Motor neuron (in vitro differentiated cells): Measurements from ENCODE around the gene HYDIN. TPM values are rescaled to one million over a fixed set of nuclear protein-coding genes. Genes with fewer than 3 reads are reported as not detected.
"Not testable (repeated sequence)": the region's sequence is repeated elsewhere in the genome, so short reads cannot be mapped to it uniquely, and the experiment has no call there.

Source experiments
- ATAC-seq, 8 experiments: fragments of 200-7000 bp; cut with Tn5 transposase; replicated peaks in 6 of 8; 2 replicates each; pipeline ENCODE4 v1.8.0; 2021; ENCODE audit warnings: mild to moderate bottlenecking in 8 of 8, moderate library complexity in 8 of 8
- H3K27ac ChIP-seq, 2 donors: fragments of 250-450 bp; sonication (Bioruptor Pico); 2 replicates each; pipeline ENCODE4 v1.9.0; 2021; ENCODE audit warnings: antibody characterized with exemption in 2 of 2, mild to moderate bottlenecking in 2 of 2, moderate library complexity in 1 of 2
- H3K4me1 ChIP-seq, 2 donors: fragments of 250-450 bp; sonication (Bioruptor Pico); replicated peaks in 1 of 2; 2 replicates each; pipeline ENCODE4 v1.6.1; 2021; ENCODE audit warnings: antibody characterized with exemption in 2 of 2, mild to moderate bottlenecking in 2 of 2, moderate library complexity in 1 of 2
- H3K4me3 ChIP-seq, 5 donors: fragments of 250-450 bp; sonication (Bioruptor Pico); 2 replicates each; pipeline ENCODE4 v1.9.0; 2021; ENCODE audit warnings: antibody characterized with exemption in 5 of 5, mild to moderate bottlenecking in 5 of 5, moderate library complexity in 4 of 5
- WGBS, 10 experiments: fragments of 450-650 bp; shearing (Covaris generic); methylation state at CpG; one replicate each; pipeline ENCODE4 v1.0.0; 2022; 5-methylcytosine and 5-hydroxymethylcytosine counted together
- in situ Hi-C, 9 experiments: fragments of 400-800 bp; cut with MboI; loops; one replicate each; pipeline ENCODE4 v1.15.0; 2021; ENCODE audit warnings: low sequenced_read_pairs in 9 of 9, low pct_unique_long_range_greater_than_20kb in 2 of 9; ENCODE audit not compliant: unreplicated experiment in 9 of 9
- total RNA-seq, 8 experiments: library from RNA; unstranded; fragments of 300-600 nt; gene quantifications; 2 replicates each; pipeline versions ENCODE4 v1.2.3 to v1.2.4, GENCODE V29; 2022

HYDIN gene
- total RNA-seq, 8 experiments from 2014 or later, result 0.61 to 28.9 (median 5.3) TPM

DNA sequence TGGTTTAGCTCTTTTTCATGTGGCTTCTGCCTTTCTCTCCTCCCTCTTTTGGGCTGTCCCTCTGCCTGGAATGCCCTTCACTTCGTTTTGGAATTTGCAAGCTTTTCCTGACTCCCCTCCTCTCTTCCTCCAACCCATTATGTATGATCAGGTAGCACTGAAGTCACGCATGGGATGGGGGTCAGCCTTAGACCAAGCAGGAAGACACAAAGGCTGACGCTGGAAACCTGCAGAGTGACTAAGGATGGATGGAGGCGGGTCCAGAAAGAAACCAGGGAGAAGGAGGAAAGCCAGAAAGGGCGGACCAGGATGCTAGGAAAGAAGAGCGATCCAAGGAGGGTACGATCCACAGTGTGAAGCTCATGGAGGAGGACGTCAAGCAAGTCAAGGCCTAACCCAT, 296.8 kb downstream of the HYDIN start:
- ATAC-seq, H3K4me3 ChIP-seq, H3K27ac ChIP-seq, in situ Hi-C loops, H3K4me1 ChIP-seq: not testable (repeated sequence)
- 68% methylated on average over 3 of the region's 8 CpGs; no CpG with 5 or more reads in 9 of the 10 experiments for WGBS, 10 experiments

DNA sequence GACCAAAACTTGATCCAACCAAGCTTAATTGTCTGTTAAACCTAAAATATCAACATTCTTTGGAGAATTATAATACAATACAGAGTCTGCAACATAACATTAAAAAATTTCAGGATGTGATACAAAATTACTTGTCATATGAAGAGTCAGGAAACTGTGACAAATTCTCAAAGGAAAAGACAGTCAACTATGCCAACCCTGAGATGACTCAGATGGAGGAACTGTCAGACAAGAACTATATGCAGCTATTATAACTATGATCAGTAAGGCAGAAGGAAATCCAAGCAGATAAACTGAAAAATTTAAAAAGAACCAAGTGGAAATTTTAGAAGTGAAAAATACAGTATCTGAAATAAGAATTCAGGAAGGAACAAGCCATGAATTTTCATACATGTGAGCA, 299.8 kb downstream of the HYDIN start:
- H3K27ac ChIP-seq, in situ Hi-C loops, H3K4me1 ChIP-seq, H3K4me3 ChIP-seq, ATAC-seq: not testable (repeated sequence)

DNA sequence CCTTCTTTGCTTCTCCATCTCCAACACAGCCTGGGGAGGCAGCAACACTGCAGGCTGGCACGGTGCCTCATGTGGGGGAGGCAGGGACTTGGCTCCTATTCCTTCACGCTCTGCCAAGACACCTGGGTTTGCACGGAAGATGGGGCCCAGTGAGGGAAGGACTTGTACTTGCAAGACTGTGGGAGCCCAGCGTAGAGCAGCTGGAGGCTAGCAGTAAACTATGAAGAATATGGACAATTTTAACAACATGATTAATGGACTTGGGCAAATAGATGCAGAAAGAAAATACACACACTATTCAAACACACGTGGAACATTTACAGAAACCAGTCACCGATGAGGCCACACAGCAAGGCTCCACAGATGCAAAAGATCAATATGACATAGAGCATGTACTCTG, 308.4 kb downstream of the HYDIN start:
- ATAC-seq, result peak in 3 of 8 experiments; percentile 23 to 96 (median 33)

DNA sequence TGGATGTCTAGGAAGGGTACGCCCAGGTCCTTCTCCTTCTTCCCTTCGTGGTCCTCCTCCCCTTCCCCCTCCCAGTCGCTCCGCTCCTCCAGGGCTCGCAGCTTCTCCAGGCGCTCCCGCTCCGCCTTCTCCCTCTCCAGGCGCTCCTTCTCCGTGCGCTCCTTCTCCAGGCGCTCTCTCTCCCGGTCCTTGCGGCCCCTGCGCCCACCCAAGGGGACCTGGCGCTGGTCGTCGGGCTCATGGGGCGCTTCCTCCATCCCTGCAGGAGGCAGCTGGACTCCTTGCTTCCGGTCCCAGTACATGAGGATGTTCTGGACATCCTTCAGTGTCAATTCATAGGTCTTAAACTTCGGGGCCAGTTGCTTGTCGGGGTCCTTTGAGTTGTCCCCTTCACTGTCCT, 309.9 kb downstream of the HYDIN start:
- in situ Hi-C loops, ATAC-seq: not testable (repeated sequence)
- 55 to 69% methylated on average over 4 to 5 of the region's 22 CpGs; no CpG with 5 or more reads in 8 of the 10 experiments for WGBS, 10 experiments

More for the DNA sequence above, 308.4 kb downstream of the HYDIN start:
- WGBS, 10 experiments, result 87 to 100% methylated on average over 1 to 3 of the region's 6 CpGs; no CpG with 5 or more reads in 8 of the 10 experiments
- H3K4me3 ChIP-seq, H3K27ac ChIP-seq, H3K4me1 ChIP-seq, in situ Hi-C loops: not testable (repeated sequence)

DNA sequence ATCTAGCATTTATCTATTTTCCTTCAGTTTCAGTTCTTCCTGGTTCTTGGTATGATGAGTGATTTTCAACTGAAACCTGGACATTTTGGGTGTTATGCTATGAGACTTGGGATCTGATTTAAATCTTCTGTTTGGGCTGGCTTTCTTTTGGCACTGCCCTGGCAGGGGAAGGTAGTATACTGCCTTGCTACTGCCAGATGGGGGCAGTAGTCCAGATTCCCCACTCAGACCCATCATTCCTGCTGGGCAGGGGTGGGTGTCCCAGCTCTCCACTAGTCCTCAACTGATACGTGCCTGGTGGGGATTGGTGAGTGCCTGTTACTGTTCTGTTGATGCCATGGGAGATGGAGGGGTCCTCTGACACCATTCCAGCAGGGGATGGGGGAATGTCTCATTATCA, 342.3 kb downstream of the HYDIN start:
- in situ Hi-C loops, ATAC-seq, H3K4me1 ChIP-seq, H3K27ac ChIP-seq, H3K4me3 ChIP-seq: not testable (repeated sequence)
- no CpG with 5 or more reads among the region's 1 CpG for WGBS, 10 experiments

More for the DNA sequence above, 309.9 kb downstream of the HYDIN start:
- H3K4me1 ChIP-seq, H3K27ac ChIP-seq, H3K4me3 ChIP-seq: not testable (repeated sequence)

DNA sequence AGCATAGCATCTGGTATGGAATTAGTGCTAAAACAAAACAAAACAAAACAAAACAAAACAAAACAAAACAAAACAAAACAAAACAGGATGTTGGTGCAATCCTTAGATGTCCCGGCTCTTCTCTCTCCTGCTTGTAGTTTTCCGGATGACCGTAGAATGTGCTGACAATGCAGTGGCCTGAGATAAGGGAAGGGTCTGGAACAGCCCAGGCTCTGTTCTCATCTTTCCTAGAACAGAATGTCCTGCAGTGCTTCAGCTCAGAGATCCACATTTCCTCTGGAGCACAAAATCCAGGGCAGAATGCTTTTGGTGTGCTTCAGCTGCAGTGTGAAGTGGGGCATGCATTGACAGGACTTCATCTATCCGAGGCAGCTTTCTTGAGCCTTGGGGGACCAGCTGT, 345.9 kb downstream of the HYDIN start:
- H3K4me3 ChIP-seq, H3K27ac ChIP-seq, in situ Hi-C loops, ATAC-seq, H3K4me1 ChIP-seq: not testable (repeated sequence)
- no CpG with 5 or more reads among the region's 4 CpGs for WGBS, 10 experiments

DNA sequence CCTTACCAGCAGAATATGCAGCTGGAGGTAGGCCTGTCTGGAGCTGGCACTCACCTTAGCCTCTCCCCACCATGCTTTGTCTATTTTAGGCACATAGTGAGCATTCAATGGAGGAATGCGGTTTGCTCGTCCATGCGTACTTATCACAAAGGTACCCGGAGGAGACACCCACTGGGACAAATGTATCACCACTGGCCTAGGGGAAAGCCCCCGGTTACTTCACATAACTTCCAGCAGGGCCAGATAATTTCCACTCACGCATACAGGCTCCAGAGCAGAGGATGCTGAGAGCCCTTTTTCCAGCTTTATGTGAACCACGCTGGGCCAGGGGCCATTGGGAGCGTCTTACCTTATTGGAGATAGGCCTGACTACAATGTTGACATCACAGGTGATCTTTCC, 348.2 kb downstream of the HYDIN start:
- H3K27ac ChIP-seq, H3K4me3 ChIP-seq, H3K4me1 ChIP-seq, in situ Hi-C loops, ATAC-seq: not testable (repeated sequence)
- WGBS, 10 experiments, result no CpG with 5 or more reads among the region's 8 CpGs

DNA sequence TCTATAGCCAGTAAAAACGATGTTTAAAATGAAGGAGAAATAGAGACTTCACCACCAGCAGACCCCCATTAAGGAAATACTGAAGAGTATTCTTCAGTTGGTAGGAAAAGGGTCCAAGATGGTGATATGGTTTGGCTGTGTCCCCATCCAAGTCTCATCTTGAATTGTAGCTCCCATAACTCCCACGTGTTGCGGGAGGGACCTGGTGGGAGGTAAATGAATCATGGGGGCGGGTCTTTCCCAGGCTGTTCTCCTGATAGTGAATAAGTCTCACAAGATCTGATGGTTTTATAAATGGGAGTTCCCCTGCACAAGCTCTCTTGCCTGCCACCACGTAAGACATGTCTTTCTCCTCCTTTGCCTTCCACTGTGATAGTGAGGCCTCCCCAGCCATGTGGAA, 352.6 kb downstream of the HYDIN start:
- WGBS, 10 experiments, result no CpG with 5 or more reads among the region's 5 CpGs
- H3K27ac ChIP-seq, ATAC-seq, H3K4me1 ChIP-seq, in situ Hi-C loops, H3K4me3 ChIP-seq: not testable (repeated sequence)

DNA sequence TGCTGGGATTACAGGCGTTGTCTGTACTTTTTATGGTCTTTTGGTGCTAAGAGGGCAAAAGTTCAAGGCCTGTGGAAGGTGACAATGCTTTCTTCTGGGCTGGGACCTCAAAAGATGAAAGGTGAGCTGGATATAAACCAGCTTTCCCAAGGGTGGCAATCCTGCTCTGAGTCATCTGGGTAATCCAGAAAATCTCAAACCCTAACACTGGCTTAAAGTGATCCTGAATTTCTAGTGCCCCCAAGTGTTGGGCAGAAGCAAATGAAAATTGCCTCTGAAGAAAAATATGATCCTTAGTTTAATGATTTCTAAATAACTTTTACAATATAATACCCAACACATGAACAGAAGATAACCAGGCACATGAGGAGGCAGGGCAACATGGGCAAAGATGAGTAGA, 354.1 kb downstream of the HYDIN start:
- ATAC-seq, result peak in 1 of 8 experiments; percentile 31
- H3K4me3 ChIP-seq, in situ Hi-C loops, H3K4me1 ChIP-seq, H3K27ac ChIP-seq: not testable (repeated sequence)
- WGBS, 10 experiments, result no CpG with 5 or more reads among the region's 1 CpG

DNA sequence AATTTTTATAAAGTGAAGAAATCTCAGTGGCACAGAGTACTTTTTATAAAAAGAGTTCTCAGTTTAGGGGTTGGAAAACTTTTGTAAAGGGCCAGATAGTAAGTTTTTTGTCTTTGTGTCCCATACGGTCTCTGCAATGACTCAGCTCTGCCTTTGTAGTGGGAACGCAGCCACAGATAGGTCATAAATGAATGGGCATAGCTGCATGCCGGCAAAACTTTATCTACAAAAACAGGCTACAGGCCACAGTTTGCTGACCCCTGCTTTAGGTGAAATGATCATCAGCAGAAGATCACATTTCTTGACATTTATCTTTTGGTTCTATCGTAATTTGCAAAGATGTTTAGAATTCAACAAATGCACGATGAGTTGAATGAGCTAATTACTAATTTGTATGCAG, 365.8 kb downstream of the HYDIN start:
- in situ Hi-C loops, H3K27ac ChIP-seq, H3K4me3 ChIP-seq, H3K4me1 ChIP-seq: not testable (repeated sequence)
- ATAC-seq, result peak in 1 of 8 experiments; percentile 22
- 0 to 84% (median 57%) methylated on average over 1 to 3 of the region's 5 CpGs; no CpG with 5 or more reads in 5 of the 10 experiments for WGBS, 10 experiments

DNA sequence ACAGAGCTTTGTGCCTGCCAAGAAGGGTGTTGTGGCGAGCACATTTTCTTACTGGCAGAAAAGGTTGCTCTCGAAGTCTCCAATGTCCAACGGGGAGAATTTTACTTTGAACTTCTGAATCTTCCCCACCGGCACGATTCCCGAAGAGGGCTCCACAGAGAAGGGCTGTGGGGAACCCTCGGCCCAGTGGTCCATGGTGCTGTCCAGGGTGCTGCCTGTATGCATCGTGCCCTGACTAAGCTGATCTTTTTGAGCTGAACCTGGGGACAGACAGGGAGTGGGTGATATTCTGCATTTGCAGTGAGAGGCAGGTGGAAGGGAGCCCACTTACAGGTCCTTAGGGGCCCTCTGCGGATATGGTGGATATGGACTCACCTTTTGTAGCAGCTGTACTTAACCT, 368.5 kb downstream of the HYDIN start:
- no CpG with 5 or more reads among the region's 9 CpGs for WGBS, 10 experiments
- peak in 1 of 8 experiments; percentile 65 for ATAC-seq

DNA sequence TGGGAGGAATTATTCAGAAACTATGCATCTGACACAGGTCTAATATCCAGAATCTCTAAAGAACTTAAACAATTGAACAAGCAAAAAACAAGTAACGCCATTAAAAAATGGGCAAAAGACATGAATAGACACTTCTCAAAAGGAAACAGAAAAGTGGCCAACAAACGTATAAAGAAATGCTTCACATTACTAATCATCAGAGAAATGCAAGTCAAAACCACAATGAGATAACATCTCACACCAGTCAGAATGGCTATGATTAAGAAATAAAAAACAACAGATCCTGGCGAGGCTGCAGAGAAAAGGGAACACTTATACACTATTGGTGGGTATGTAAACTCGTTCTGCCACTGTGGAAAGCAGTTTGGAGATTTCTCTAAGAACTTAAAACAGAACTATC, 379.2 kb downstream of the HYDIN start:
- H3K4me1 ChIP-seq, ATAC-seq, H3K27ac ChIP-seq, in situ Hi-C loops, H3K4me3 ChIP-seq: not testable (repeated sequence)
- WGBS, 10 experiments, result 0 to 100% (median 75%) methylated on average over 1 to 2 of the region's 4 CpGs; no CpG with 5 or more reads in 3 of the 10 experiments

More for the DNA sequence above, 368.5 kb downstream of the HYDIN start:
- H3K4me1 ChIP-seq, H3K27ac ChIP-seq, H3K4me3 ChIP-seq, in situ Hi-C loops: not testable (repeated sequence)

DNA sequence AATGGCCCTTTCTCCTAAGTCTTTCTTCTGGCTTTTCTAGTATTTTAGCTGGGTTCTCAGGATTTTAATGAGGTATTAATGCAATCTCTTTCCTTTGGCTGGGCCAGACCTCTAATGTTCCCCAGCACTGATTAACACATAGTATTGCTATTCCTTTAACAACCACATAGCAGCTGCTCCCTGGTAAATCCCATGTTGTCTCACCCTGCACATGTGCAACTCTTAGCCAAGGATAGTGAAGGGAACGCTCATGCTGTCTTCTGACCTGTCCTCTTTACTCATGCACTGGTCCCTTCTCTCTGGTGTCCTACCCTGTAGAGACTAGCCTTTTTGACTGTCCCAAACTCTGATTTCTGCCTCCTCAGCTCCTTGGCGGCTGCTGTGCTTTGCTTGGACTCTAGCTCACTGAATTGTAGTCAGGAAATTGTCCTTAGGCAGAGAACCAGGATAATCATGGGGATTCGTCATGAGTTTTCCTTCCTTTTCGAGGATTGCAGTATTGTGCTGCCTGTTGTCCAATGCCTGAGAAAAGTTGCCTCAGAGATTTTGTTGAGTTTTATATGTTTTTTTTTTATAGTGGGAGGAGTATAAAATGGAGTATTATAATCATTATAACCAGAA, 406.9 kb downstream of the HYDIN start:
- H3K27ac ChIP-seq, H3K4me1 ChIP-seq, H3K4me3 ChIP-seq, in situ Hi-C loops, ATAC-seq: not testable (repeated sequence)
- no CpG with 5 or more reads among the region's 4 CpGs for WGBS, 10 experiments

DNA sequence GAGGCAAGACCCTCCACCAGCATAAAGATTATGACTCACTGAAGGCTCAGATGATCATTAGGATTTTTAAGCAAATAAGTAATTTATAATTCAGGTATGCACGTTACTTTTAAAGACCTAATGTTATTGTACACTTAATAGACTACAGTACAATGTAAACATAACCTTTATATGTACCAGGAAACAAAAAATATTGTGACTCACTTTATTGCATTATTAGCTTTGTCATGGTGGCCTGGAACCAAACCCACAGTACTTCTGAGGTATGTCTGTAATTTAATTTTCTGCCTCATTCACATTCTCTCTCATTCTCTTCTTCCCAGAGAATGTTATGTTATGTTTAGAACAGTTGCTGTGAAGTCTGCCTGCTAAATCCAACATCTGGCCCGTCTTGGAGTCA, 407.8 kb downstream of the HYDIN start:
- H3K4me3 ChIP-seq, ATAC-seq, in situ Hi-C loops, H3K4me1 ChIP-seq, H3K27ac ChIP-seq: not testable (repeated sequence)
- no CpG with 5 or more reads among the region's 2 CpGs for WGBS, 10 experiments
